Ectodermal cell (in vitro differentiated cells): ENCODE results near the gene FKBP4.

ENCODE experiments used
- H3K27ac ChIP-seq: 2 replicates; pipeline ENCODE4 v1.7.0; 2013; ENCODE audit warnings: mild to moderate bottlenecking, low read depth, low read length; ENCODE audit not compliant: insufficient read depth, poor library complexity, severe bottlenecking
- H3K27me3 ChIP-seq: 2 replicates; pipeline ENCODE4 v1.7.0; 2013; ENCODE audit warnings: mild to moderate bottlenecking, low read length; ENCODE audit not compliant: insufficient read depth, control insufficient read depth, poor library complexity, severe bottlenecking
- H3K36me3 ChIP-seq: one replicate; pipeline ENCODE4 v1.7.0; 2013; ENCODE audit warnings: low read length; ENCODE audit not compliant: control insufficient read depth, insufficient read depth
- H3K4me1 ChIP-seq: one replicate; pipeline ENCODE4 v1.7.0; 2013; ENCODE audit warnings: low read length; ENCODE audit not compliant: control insufficient read depth, insufficient read depth
- H3K4me3 ChIP-seq: 2 replicates; pipeline ENCODE4 v1.7.0; 2013; ENCODE audit warnings: low read depth, low read length, control low read depth; ENCODE audit not compliant: insufficient read depth
- H3K9me3 ChIP-seq: 2 replicates; pipeline ENCODE4 v1.7.0; 2013; ENCODE audit warnings: mild to moderate bottlenecking, low read length, moderate library complexity; ENCODE audit not compliant: control insufficient read depth
- WGBS, 2 experiments: methylation state at CpG; one replicate each; pipeline ENCODE4 v1.1.7; 2013; ENCODE audit warnings: missing lambda C conversion rate in 2 of 2; 5-methylcytosine and 5-hydroxymethylcytosine counted together

The FKBP4 gene

DNA sequence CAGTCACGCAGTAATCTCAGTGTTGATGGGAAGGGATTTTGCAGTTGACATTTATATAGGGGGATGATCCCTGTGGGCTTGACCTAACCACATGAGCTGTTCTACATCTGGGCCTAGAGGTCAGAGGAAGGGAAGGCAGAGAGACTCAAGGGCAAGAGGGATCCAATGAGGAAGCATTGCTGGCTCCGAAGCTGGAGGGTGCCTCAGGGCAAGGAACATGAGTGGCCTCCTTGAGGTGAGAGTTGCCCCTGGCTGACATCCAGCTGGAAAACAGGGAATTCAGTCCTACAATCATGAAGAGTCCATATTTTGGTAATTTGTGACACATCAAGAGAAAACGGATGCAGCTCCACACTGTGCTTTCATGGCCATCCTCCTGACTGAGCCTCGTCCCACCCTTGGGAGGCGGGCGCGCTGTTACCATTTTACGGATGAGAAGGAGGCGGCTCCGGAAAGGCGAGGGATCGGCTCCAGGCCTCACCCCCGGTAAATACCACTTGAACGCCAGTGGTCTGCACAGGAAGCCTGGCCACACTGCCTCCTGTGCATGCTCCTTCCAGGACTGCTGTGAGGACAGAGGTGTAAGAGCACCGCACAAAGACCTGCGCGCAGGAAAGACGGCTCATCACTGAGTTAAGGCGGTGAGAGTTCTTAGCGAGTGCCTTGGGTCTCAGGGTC lies 18.5 kb upstream of the FKBP4 start:
- Histone ChIP-seq H3K4me1 (peaks cover 15% of the 10 kb centered on the region), H3K4me3 (no peak overlapping the region), H3K36me3 (no peaks in the 10 kb centered on the region), H3K9me3 (no peaks in the 10 kb centered on the region), H3K27ac (no peak overlapping the region), H3K27me3 (no peaks in the 10 kb centered on the region)
- 95 to 96% methylated on average over 20 of the region's 20 CpGs for WGBS, 2 experiments

DNA sequence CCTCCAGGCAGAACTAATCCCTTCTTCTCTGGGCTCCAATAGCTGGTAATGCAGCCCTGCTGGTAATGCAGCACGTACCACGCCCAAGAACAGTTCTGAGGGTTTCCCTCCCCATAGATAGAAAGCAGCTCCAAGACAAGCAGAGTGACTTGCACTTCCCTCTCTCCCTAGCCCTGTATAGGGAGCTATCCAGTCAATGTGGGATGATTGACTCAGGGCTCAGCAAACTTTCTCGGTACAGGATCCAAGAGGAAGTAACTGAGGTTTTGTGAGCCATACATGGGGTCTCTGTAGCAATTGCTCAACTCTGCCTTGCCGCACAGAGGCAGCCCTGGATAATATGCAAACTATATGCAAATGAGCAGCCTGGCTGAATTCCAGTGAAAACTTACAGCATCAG lies 15.5 kb upstream of the FKBP4 start:
- peaks cover 15% of the 10 kb centered on the region for H3K4me1 ChIP-seq
- H3K27me3 ChIP-seq, result peaks cover 11% of the 10 kb centered on the region
- H3K27ac ChIP-seq, result no peak overlapping the region
- WGBS, 2 experiments, result 45 to 47% methylated on average over 4 of the region's 4 CpGs
- H3K4me3 ChIP-seq, result no peak overlapping the region
- no peaks in the 10 kb centered on the region for H3K36me3 ChIP-seq
- no peaks in the 10 kb centered on the region for H3K9me3 ChIP-seq

DNA sequence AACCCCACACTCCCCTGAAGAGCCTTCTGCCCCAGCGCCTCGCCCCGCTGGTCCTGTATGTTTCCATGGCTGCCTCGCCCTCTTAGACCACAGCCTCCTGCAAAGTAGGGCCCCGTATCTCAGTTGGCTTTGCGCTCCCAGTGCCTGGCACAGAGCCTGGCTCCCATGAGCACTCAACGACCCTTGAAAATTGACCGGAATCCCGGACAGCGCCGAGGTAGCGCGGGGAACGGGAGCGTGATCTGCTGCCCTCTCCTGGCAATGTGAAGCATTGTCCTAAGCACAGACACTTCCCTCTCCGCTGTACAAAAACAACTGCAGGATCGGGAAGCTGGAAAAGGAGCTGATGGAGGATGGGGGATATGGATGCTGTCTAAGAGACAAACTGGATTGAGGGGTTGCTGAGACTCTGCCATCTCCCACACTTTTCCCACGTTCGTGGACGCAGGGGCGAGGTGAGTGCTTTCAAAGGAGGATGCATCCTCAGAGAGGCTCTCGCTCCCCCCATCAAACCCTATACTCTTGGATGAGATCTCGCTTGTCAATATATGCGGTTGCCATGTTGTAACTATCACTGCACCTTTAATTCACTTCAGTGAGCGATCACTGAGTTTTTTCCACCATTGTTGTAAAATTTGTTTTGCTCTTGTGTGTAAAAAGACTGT lies 10.7 kb upstream of the FKBP4 start:
- Histone ChIP-seq H3K36me3 (no peaks in the 10 kb centered on the region), H3K27ac (no peak overlapping the region), H3K27me3 (peaks cover 31% of the 10 kb centered on the region), H3K9me3 (no peaks in the 10 kb centered on the region), H3K4me3 (no peak overlapping the region), H3K4me1 (no peaks in the 10 kb centered on the region)
- 25% methylated on average over 24 to 25 of the region's 25 CpGs for WGBS, 2 experiments

DNA sequence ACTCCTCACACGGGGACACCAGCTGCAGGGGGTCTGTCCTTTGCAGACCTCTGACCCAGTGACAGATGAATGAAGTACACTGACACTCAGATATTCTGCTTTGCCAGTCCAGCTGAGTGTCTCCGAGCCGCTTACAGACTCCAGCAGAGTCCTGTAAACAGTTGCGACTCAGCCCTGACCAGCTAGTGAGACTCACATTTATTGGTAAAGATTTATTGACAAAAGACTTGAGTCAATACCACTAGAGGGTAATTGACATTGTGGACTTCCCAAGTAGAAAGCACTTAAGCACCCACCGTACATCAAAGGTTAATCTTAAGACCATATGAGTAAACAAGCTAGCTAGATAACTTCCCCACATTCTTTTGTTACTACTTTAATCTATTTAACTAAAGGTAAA lies 9.8 kb upstream of the FKBP4 start:
- Histone ChIP-seq H3K36me3 (no peaks in the 10 kb centered on the region), H3K9me3 (no peaks in the 10 kb centered on the region), H3K27ac (no peak overlapping the region), H3K4me3 (no peak overlapping the region), H3K4me1 (no peaks in the 10 kb centered on the region), H3K27me3 (peaks cover 36% of the 10 kb centered on the region)
- 59 to 65% methylated on average over 5 of the region's 5 CpGs for WGBS, 2 experiments

DNA sequence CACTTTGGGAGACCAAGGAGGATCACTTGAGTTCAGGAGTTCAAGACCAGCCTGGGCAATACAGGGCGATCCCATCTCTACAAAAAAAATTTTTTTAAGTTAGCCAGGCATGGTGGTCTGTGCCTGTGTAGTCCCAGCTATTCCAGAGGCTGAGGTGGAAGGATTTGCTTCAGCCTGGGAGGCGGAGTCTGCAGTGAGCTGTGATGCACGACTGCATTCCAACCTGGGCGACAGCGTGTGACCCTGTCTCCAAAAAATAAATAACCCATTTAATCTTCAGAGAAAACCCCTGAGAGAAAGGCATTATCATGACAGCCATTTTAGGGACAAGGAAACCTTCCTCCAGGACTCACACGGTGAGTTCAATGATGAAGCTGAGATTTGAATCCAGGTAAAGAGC lies 3.7 kb upstream of the FKBP4 start:
- 82 to 89% methylated on average over 6 of the region's 6 CpGs for WGBS, 2 experiments
- no peak overlapping the region for H3K4me3 ChIP-seq

DNA sequence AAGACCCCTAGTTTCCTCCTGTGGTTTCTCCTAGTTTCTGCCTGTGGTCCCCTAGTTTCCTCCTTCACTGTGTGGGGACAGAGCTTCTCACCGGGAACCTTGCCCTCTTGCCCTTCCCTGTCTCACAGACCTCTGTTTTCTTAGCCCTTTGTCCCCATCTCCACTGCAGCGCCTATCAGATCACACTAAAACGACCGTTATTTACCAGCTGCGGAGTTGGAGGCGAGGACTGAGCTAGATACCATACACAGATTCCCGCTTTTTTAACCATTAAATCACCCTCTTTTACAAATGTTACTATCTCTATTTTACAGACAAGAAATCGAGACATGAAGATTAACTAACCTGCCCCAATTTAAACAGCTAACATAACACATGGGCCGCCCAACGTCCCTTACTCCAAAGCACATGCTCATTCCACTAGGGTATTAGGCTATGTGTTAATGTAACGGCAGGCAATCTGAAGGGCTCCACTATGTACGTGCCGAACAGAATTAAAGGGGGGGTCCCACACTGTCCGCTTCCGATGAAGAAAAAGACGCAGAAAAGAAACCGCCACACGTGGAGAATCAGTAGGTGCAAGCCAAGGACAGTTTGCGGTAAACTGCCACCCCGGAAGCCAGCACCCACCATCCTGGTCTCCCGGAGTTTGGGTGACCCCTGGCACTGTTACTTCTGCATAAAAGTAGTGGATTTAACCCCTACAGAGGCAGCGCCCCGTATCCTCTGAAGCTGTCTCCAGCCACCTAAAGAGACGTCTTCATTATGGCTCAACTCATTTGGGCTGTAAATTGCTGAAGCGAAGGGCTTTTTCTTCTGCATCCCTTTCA lies 1.9 kb upstream of the FKBP4 start:
- Histone ChIP-seq H3K36me3 (peaks cover 5% of the 10 kb centered on the region), H3K4me3 (no peak overlapping the region), H3K27me3 (peaks cover 28% of the 10 kb centered on the region), H3K9me3 (no peaks in the 10 kb centered on the region), H3K4me1 (no peaks in the 10 kb centered on the region), H3K27ac (no peak overlapping the region)
- 74 to 77% methylated on average over 23 to 25 of the region's 25 CpGs for WGBS, 2 experiments

More for the DNA sequence above, 3.7 kb upstream of the FKBP4 start:
- Histone ChIP-seq H3K27ac (no peak overlapping the region), H3K36me3 (no peaks in the 10 kb centered on the region), H3K4me1 (no peaks in the 10 kb centered on the region), H3K9me3 (no peaks in the 10 kb centered on the region), H3K27me3 (peaks cover 28% of the 10 kb centered on the region)

DNA sequence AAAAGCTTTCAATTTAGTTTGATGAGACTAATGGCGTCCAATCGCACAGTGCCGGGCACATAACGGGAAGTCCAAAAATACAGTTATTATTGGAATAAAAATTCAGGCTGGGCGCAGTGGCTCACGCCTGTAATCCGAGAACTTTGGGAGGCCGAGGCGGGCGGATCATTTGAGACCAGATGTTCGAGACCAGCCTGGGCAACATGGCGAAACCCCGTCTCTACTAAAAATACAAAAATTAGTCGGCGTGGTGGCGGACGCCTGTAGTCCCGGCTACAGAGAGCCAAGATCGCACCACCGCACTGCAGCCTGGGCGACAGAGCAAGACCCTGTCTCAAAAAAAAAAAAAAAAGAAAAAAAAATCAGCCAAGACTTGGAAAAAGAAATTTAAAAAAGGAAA lies 1.2 kb upstream of the FKBP4 start:
- Histone ChIP-seq H3K4me3 (no peak overlapping the region), H3K27me3 (peaks cover 28% of the 10 kb centered on the region), H3K27ac (no peak overlapping the region), H3K4me1 (no peaks in the 10 kb centered on the region), H3K9me3 (no peaks in the 10 kb centered on the region), H3K36me3 (peaks cover 10% of the 10 kb centered on the region)
- 94 to 95% methylated on average over 21 of the region's 21 CpGs for WGBS, 2 experiments

DNA sequence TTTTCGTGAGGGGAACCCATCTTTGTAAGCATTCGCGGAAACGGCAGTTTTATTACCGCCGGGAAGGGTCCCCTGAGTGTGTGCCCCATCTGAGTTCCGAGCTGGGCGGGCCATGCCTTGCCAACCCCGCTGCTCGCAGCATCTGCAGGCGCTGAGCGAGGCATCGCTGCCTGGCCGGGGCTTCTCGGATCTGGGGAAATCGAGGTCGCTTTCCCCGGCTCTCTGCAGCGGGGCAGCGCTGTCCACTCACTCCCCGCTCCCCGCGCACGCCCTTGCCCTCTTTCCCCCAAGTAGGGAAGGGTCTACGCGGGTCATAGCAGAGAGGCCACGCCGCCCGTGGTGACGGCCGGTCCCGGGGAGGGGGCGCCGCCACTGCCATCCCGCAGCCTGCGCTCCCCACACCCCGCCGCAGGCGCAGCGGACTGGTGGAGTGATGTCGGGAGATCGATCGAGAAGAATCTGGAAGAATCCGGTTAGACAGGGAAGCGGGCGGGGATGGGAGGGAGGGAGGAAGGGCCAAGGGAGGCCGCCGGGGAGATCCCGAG lies 507 bp upstream of the FKBP4 start:
- Histone ChIP-seq H3K27me3 (peaks cover 24% of the 10 kb centered on the region), H3K27ac (no peak overlapping the region), H3K4me3 (peak overlapping the region; percentile 53), H3K36me3 (peaks cover 17% of the 10 kb centered on the region), H3K4me1 (no peaks in the 10 kb centered on the region), H3K9me3 (no peaks in the 10 kb centered on the region)
- 4 to 5% methylated on average over 49 of the region's 49 CpGs for WGBS, 2 experiments

DNA sequence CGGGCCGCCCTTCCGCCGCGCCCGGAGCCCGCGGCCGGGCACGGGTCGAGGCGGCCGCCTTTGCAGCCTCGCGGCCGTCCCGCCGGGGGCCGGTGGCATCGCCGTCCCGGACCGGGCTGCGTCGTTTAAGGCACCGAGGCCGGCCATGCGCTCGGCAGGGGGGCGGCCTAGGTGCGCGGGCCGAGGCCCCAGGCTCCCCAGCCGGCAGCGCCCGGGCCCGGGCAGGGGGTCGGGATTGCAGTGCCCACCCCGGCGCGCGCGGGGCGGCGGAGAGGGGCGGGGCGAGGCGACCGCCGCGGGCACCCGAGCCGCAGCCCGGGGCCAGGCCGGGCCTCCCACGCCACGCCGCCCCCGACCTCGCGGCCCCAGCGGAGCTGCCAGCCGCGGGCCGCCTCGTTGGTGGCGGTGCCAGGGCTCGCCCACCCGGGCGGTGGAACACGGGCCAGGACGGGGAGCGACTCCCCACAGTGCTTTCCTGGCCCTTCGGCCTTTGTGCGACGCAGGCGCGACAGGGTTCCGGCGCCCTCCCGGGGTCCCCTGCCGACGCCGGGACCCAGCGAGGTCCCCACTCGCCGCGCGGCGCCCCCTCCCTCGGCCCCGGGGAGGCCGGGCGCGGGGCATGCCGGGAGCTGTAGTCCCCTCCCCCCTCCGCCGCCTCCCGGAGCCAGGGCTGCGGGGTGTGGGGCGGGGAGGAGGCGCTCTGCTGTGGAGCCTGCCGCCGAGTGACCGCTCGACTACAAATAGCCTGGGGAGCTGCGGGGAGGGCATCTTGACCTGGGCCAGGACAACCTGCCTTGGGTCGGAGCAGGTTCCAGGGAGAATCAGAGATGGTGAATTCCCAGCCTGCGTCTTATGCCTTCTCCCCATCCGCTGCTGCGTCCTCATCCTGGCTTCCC lies 769 bp downstream of the FKBP4 start:
- WGBS, 2 experiments, result 0 to 1% methylated on average over 111 of the region's 111 CpGs
- Histone ChIP-seq H3K36me3 (peaks cover 23% of the 10 kb centered on the region), H3K4me1 (no peaks in the 10 kb centered on the region), H3K4me3 (peak overlapping the region; percentile 53), H3K9me3 (no peaks in the 10 kb centered on the region), H3K27me3 (peaks cover 21% of the 10 kb centered on the region), H3K27ac (no peak overlapping the region)
